Forelimb muscle (tissue), 1 donor: ENCODE measurements around the gene ADH4. TPM values are rescaled to one million over a fixed set of nuclear protein-coding genes. Genes with fewer than 3 reads are reported as not detected.
"Not testable (repeated sequence)": the region's sequence is repeated elsewhere in the genome, so short reads cannot be mapped to it uniquely, and the experiment has no call there.

ENCODE experiments used
- DNase-seq: peaks from one replicate; pipeline ENCODE4 v3.0.0-alpha.2; 2013; ENCODE audit warnings: low read depth
- polyA plus RNA-seq: library from polyadenylated mRNA; unstranded; fragments of 120-200 nt; gene quantifications from one replicate; pipeline ENCODE4 v1.2.1, GENCODE V29; 2013; ENCODE audit not compliant: insufficient read length

Gene ADH4
- polyA plus RNA-seq, 1 donor, result 0.24 TPM

GRCh38 chr4:99080869-99081268 lies 63.2 kb downstream of the ADH4 start:
- DNase-seq, result not testable (repeated sequence)

GRCh38 chr4:99079625-99080295 lies 64.3 kb downstream of the ADH4 start:
- DNase-seq, result no peak

DNA sequence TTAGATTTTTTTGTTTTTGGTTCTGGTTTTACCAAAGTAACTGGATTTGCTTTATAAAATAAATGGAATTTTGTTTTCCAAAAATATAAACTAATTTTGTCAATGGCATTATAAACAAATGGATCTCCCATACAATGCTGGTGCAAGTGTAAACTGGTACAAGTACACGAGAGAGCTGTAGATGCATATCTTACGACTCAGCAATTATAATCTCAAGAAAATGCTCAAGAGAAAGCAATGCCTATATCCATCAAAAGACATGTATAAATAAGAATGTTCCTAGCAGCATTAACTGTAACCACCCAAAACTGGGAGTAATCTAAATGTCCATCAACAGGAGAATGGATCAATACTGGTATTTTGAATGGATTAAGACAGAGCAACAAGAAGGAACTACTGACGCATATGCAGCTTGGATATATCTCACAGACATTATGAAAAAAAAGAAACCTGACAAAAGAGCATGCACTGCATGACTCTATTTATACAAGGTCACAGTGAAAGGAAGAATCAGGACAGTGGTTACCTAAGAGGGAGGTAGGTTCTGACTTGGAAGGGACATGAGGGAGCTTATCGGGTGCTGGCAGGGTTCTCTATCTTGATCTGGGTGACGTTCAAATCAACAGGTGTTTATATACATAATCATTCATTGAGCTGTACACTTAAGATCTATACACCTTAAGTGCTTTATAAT lies 65.0 kb downstream of the ADH4 start:
- no peak for DNase-seq

GRCh38 chr4:99078336-99078735 lies 65.8 kb downstream of the ADH4 start:
- no peak for DNase-seq

DNA sequence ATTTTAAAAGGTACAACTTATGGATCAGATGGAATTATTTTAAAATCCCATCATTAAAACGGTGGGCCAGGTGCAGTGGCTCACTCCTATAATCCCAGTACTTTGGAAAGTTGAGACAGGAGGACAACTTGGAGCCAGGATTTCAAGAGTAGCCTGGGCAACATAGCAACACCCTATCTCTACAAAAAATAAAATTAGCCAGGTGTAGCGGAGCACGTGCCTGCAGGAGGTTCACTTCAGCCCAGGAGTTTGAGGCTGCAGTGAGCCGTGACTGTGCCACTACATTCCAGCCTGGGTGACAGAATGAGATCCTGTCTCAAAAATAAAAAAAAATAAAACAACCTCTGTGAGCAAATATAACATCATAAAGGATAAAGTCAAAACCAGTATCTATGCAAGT lies 66.9 kb downstream of the ADH4 start:
- no peak for DNase-seq

DNA sequence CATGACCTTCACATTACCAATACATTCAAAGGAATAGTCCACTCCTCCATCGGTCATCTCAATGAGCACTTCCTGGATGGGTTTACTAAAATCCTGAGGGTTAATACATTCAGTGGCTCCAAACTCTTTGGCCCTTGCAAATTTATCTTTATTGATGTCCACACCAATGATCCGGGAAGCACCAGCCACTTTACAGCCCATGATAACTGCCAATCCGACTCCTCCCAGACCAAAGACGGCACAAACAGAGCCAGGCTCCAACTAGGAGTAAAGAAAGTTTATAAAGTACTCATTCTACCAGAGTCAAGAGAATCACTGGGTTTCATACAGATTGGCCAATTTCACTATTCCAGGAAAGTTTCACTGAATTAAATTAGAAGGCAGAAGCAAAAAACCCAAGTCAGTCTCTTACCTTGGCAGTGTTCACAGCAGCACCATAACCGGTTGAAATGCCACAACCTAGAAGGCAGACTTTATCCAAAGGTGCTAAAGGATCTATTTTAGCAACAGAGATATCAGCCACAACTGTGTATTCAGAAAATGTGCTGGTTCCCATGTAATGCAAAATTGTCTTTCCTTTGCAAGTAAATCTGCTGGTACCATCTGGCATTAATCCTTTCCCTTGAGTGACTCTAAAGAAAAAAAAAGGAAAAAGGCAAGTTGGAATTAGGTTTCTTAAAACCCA lies 67.7 kb downstream of the ADH4 start:
- no peak for DNase-seq

GRCh38 chr4:99074816-99075215 lies 69.3 kb downstream of the ADH4 start:
- DNase-seq, result no peak

Other genes starting within 250 kb of the ADH4 start
- gene EIF4E, start 215.2 kb downstream of the ADH4 start, polyA plus RNA-seq, result 47.7 TPM
- 26.2 TPM for gene METAP1, start 148.6 kb downstream of the ADH4 start, polyA plus RNA-seq
- 92.4 TPM for gene ADH5, start 55.5 kb downstream of the ADH4 start, polyA plus RNA-seq
- 0.80 TPM for gene ADH6, start 74.9 kb upstream of the ADH4 start, polyA plus RNA-seq
- gene ADH1A, start 146.7 kb upstream of the ADH4 start, polyA plus RNA-seq, result 0.54 TPM
- 10.4 TPM for gene ADH1B, start 177.1 kb upstream of the ADH4 start, polyA plus RNA-seq
- gene ADH1C, start 208.4 kb upstream of the ADH4 start, polyA plus RNA-seq, result 5.9 TPM